IMR-90 (cell line): ENCODE data around the gene PTHLH. TPM values are rescaled to one million over a fixed set of nuclear protein-coding genes. Genes with fewer than 3 reads are reported as not detected.

ENCODE experiments used
- ATAC-seq: fragments of 200-7000 bp; cut with Tn5 transposase; 2 replicates; pipeline ENCODE4 v1.9.1; 2020; ENCODE audit warnings: low read depth, mild to moderate bottlenecking, moderate library complexity
- BruUV-seq: library from RNA; stranded (reverse); fragments of 400-500 nt; replicated peaks from 2 replicates; lab custom pipeline; 2021; lab: Mats Ljungman, UMichigan
- CTCF ChIA-PET: fragments of 300-600 bp; formaldehyde crosslinking; extraction: SDS; loops from one replicate; lab custom pipeline; 2021; ENCODE audit warnings: antibody characterized with exemption; lab: Yijun Ruan, JAX
- POLR2A ChIA-PET: fragments of 300-600 bp; sonication (Branson Sonifier 250); formaldehyde crosslinking; loops from one replicate; lab custom pipeline; 2022; ENCODE audit warnings: antibody characterized with exemption; ENCODE audit not compliant: unreplicated experiment; lab: Charles Lee
- DNase-seq: peaks from one replicate; pipeline ENCODE4 v3.0.0; 2013
- H2AFZ ChIP-seq: replicated peaks from 2 replicates; pipeline ENCODE3; 2013; ENCODE audit warnings: low read length, mild to moderate bottlenecking; ENCODE audit not compliant: poor library complexity
- H2AK5ac ChIP-seq: 2 replicates; pipeline ENCODE4 v1.6.1; 2013; ENCODE audit warnings: low read depth, low read length, inconsistent platforms
- H2AK9ac ChIP-seq: replicated peaks from 2 replicates; pipeline ENCODE3; 2013; ENCODE audit warnings: mild to moderate bottlenecking, low read depth, low read length, moderate library complexity; ENCODE audit not compliant: poor library complexity
- H2BK120ac ChIP-seq: 2 replicates; pipeline ENCODE4 v1.6.1; 2013; ENCODE audit warnings: low read depth, low read length, inconsistent platforms
- H2BK15ac ChIP-seq: 3 replicates; pipeline ENCODE4 v1.6.1; 2013; ENCODE audit warnings: low read depth, low read length, inconsistent platforms
- H2BK20ac ChIP-seq: 2 replicates; pipeline ENCODE4 v1.6.1; 2013; ENCODE audit warnings: low read depth, mild to moderate bottlenecking, inconsistent platforms, low read length, moderate library complexity
- H2BK5ac ChIP-seq: 2 replicates; pipeline ENCODE4 v1.6.1; 2013; ENCODE audit warnings: mild to moderate bottlenecking, low read depth, low read length, inconsistent platforms; ENCODE audit not compliant: poor library complexity, severe bottlenecking
- H3K14ac ChIP-seq: replicated peaks from 2 replicates; pipeline ENCODE4 v1.6.1; 2013; ENCODE audit warnings: low read depth, low read length, inconsistent platforms
- H3K18ac ChIP-seq: 2 replicates; pipeline ENCODE4 v1.6.1; 2013; ENCODE audit warnings: low read depth, low read length, control low read depth
- H3K23ac ChIP-seq: 2 replicates; pipeline ENCODE4 v1.6.1; 2013; ENCODE audit warnings: low read depth, low read length, inconsistent platforms
- H3K27ac ChIP-seq: 2 replicates; pipeline ENCODE4 v1.5.1; 2013; ENCODE audit warnings: mild to moderate bottlenecking, control low read depth, low read length; ENCODE audit not compliant: insufficient read depth
- H3K27me3 ChIP-seq: 2 replicates; pipeline ENCODE4 v1.6.1; 2013; ENCODE audit warnings: low read length; ENCODE audit not compliant: control insufficient read depth, insufficient read depth
- H3K36me3 ChIP-seq: 2 replicates; pipeline ENCODE4 v1.6.1; 2013; ENCODE audit warnings: low read length, mixed read lengths; ENCODE audit not compliant: control insufficient read depth, insufficient read depth
- H3K4ac ChIP-seq: 2 replicates; pipeline ENCODE4 v1.6.1; 2013; ENCODE audit warnings: low read depth, low read length, inconsistent platforms
- H3K4me1 ChIP-seq: 2 replicates; pipeline ENCODE4 v1.6.1; 2013; ENCODE audit warnings: low read length, mixed read lengths; ENCODE audit not compliant: control insufficient read depth, insufficient read depth
- H3K4me2 ChIP-seq: 2 replicates; pipeline ENCODE4 v1.6.1; 2013; ENCODE audit warnings: low read depth, mild to moderate bottlenecking, control low read depth, low read length, moderate library complexity
- H3K4me3 ChIP-seq: 2 replicates; pipeline ENCODE4 v1.5.1; 2013; ENCODE audit warnings: low read depth, mild to moderate bottlenecking, control low read depth, low read length, moderate library complexity; ENCODE audit not compliant: insufficient read depth
- H3K56ac ChIP-seq: 2 replicates; pipeline ENCODE4 v1.6.1; 2013; ENCODE audit warnings: low read length, inconsistent platforms; ENCODE audit not compliant: insufficient read depth; ENCODE audit errors: extremely low read depth
- H3K79me1 ChIP-seq, 2 experiments: 2 replicates each; pipeline ENCODE4 v1.6.1; 2013; ENCODE audit warnings: low read length in 2 of 2, inconsistent platforms in 1 of 2, low read depth in 1 of 2
- H3K9ac ChIP-seq: 2 replicates; pipeline ENCODE4 v1.6.1; 2013; ENCODE audit warnings: low read depth, low read length, control low read depth
- H3K9me1 ChIP-seq: 2 replicates; pipeline ENCODE4 v1.6.1; 2013; ENCODE audit warnings: low read length, inconsistent platforms; ENCODE audit not compliant: insufficient read depth
- H3K9me3 ChIP-seq: 2 replicates; pipeline ENCODE4 v1.6.1; 2013; ENCODE audit warnings: low read length; ENCODE audit not compliant: control insufficient read depth, insufficient read depth
- H4K20me1 ChIP-seq: 2 replicates; pipeline ENCODE4 v1.6.1; 2013; ENCODE audit warnings: low read length, inconsistent platforms; ENCODE audit not compliant: insufficient read depth
- H4K5ac ChIP-seq: 2 replicates; pipeline ENCODE4 v1.6.1; 2013; ENCODE audit warnings: mild to moderate bottlenecking, low read depth, low read length, control low read depth
- H4K8ac ChIP-seq, 2 experiments: 2 replicates each; pipeline ENCODE4 v1.6.1; 2013; ENCODE audit warnings: low read depth in 2 of 2, low read length in 2 of 2, control low read depth in 1 of 2, inconsistent platforms in 1 of 2
- H4K91ac ChIP-seq: 2 replicates; pipeline ENCODE4 v1.6.1; 2013; ENCODE audit warnings: low read depth, low read length, inconsistent platforms; ENCODE audit not compliant: insufficient read depth
- CHD1 ChIP-seq: IDR thresholded peaks from 2 replicates; pipeline ENCODE4 v1.6.1; 2012; ENCODE audit warnings: low read depth, low read length, improper control_type of control experiment
- MAZ ChIP-seq: IDR thresholded peaks from 2 replicates; pipeline ENCODE4 v1.6.1; 2012; ENCODE audit warnings: low read depth, mild to moderate bottlenecking, low read length, improper control_type of control experiment, moderate library complexity, borderline replicate concordance
- RCOR1 ChIP-seq: IDR thresholded peaks from 2 replicates; pipeline ENCODE4 v1.6.1; 2012; ENCODE audit warnings: mild to moderate bottlenecking, low read length, improper control_type of control experiment; ENCODE audit not compliant: insufficient replicate concordance
- WGBS, 2 experiments: methylation state at CpG; one replicate each; pipeline versions ENCODE4 v1.1.5 to v1.1.7; 2013; ENCODE audit warnings: missing lambda C conversion rate in 2 of 2; ENCODE audit not compliant: insufficient read length in 1 of 2; ENCODE audit errors: extremely low coverage in 2 of 2; 5-methylcytosine and 5-hydroxymethylcytosine counted together
- dilution Hi-C: fragments of 300-500 bp; cut with HindIII; formaldehyde crosslinking; loops from one replicate; pipeline ENCODE4 v1.14.3; 2018; ENCODE audit warnings: low sequenced_read_pairs; ENCODE audit not compliant: unreplicated experiment
- in situ Hi-C: fragments of 300-500 bp; cut with MboI; formaldehyde crosslinking; loops from 3 replicates; pipeline ENCODE4 v1.14.3; 2019; ENCODE audit warnings: low sequenced_read_pairs, inconsistent platforms, mixed read lengths
- intact Hi-C: fragments of 100-400 bp; cut with micrococcal nuclease; formaldehyde crosslinking; loops from 2 replicates; pipeline ENCODE4 v1.10.0; 2022
- microRNA-seq, 2 experiments: library from miRNA; stranded (forward) in 1 of 2; unstranded in 1 of 2; fragments of 10-50 nt in 1 of 2; fragments of <30 nt in 1 of 2; gene quantifications in 1 of 2; microRNA quantifications in 1 of 2; one replicate each; pipeline versions ENCODE3 to v1.1.0; 2013 to 2020; ENCODE audit not compliant: insufficient read depth in 1 of 2, insufficient read length in 1 of 2, unreplicated experiment in 1 of 2
- polyA plus RNA-seq, 3 experiments: library from polyadenylated mRNA; depleted of rRNA; stranded (reverse); fragments of >200 nt; gene quantifications; 2 replicates each; pipeline ENCODE4 v1.2.3, GENCODE V29; 2012; ENCODE audit warnings: low replicate concordance in 1 of 3
- small RNA-seq, 5 experiments: library from RNA; depleted of rRNA; stranded (forward); fragments of <200 nt; gene quantifications; one replicate each; pipeline ENCODE3, GENCODE V24; 2012
- total RNA-seq: library from RNA; depleted of rRNA; stranded (reverse); fragments of >200 nt; gene quantifications from 2 replicates; pipeline ENCODE4 v1.2.3, GENCODE V29; 2012; rRNA removed

The PTHLH gene
- total and polyA plus RNA-seq, 2 of the 4 experiments (the other 2 are of a cell fraction): 0.36 to 1.3 TPM

DNA sequence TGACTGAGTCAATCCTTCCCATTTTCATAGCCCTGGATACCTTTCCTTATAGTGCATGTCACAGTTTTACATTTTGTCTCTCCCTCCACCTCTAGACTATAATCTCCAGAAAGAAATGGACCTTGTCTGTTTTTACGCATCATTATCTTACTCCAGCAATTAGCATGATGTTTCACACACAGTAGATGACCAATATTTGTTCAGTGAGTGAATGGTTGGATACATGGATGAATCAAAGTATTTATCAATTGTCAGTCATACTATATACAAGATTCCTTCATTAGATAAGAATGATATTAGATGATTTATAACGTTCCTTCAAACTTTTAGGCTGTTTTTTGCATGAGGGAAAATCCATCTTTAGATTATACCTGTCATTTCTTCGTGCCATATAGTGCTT, 61.1 kb downstream of the PTHLH start:
- no peak for DNase-seq
- Histone ChIP-seq H3K23ac (no peak overlapping the region), H3K14ac (no peak overlapping the region), H4K5ac (no peak overlapping the region), H4K8ac (no peak overlapping the region), H2BK120ac (no peak overlapping the region), H3K9ac (no peak overlapping the region), H2AFZ (no peak overlapping the region), H3K9me3 (no peaks in the 10 kb centered on the region), H3K4me3 (no peak overlapping the region), H3K27ac (no peak overlapping the region), H2AK9ac (no peak overlapping the region), H3K79me1 (no peaks in the 10 kb centered on the region), H2BK5ac (no peak overlapping the region), H3K18ac (no peak overlapping the region), H3K56ac (no peak overlapping the region), H3K4ac (no peak overlapping the region), H2BK20ac (no peak overlapping the region), H3K27me3 (no peaks in the 10 kb centered on the region), H4K20me1 (no peaks in the 10 kb centered on the region), H2BK15ac (no peak overlapping the region), H3K4me2 (no peak overlapping the region), H3K9me1 (no peaks in the 10 kb centered on the region), H4K91ac (no peak overlapping the region), H3K4me1 (peaks cover 10% of the 10 kb centered on the region), H3K36me3 (no peaks in the 10 kb centered on the region), H2AK5ac (no peak overlapping the region)
- TF ChIP-seq RCOR1: no peak
- no peak for TF ChIP-seq MAZ
- no peak for TF ChIP-seq CHD1
- intact Hi-C loops: no loop called here
- no TSS peak for BruUV-seq
- ChIA-PET POLR2A (no interaction called here), CTCF (no interaction called here)
- dilution Hi-C loops: no loop called here
- in situ Hi-C loops: no loop called here
- no CpG with 5 or more reads among the region's 3 CpGs for WGBS, 2 experiments
- ATAC-seq: no peak

Small RNA genes within 50 kb of the gene (microRNA-seq; reads per million reads assigned to microRNA genes)
- gene AC008011.1 (ENCODE audit: insufficient read depth, insufficient read length): not detected

Small RNA genes within 50 kb of the gene (small RNA-seq; reads per million reads assigned to genes)
- 0 reads per million in 5 experiments for gene AC008011.1

Other genes with a start within 250 kb of the PTHLH start
- 28.3 and 33.1 TPM in 2 replicates for gene KLHL42, start 192.5 kb downstream of the PTHLH start, total RNA-seq
- 16.0 and 16.7 TPM in 2 replicates for gene KLHL42, start 192.5 kb downstream of the PTHLH start, polyA plus RNA-seq (2012; rRNA removed)
- not detected in 2 replicates for gene MANSC4, start 192.5 kb downstream of the PTHLH start, total RNA-seq
- gene MANSC4, start 192.5 kb downstream of the PTHLH start, polyA plus RNA-seq (2012; rRNA removed): not detected in 2 replicates
- gene CCDC91, start 217.7 kb upstream of the PTHLH start, total RNA-seq: 14.7 and 17.5 TPM in 2 replicates
- 8.1 and 8.6 TPM in 2 replicates for gene CCDC91, start 217.7 kb upstream of the PTHLH start, polyA plus RNA-seq (2012; rRNA removed)